ENCODE measurements around the gene CACNA1B.

CACNA1B gene

GRCh38 chr9:138053321-138053868 lies 175.8 kb downstream of the CACNA1B start:
- DNase-seq (ENCODE audit: low spot score): no peak

GRCh38 chr9:138053996-138054752 lies 176.6 kb downstream of the CACNA1B start:
- no peak for DNase-seq (ENCODE audit: low spot score)

GRCh38 chr9:138057726-138058125 lies 180.1 kb downstream of the CACNA1B start:
- DNase-seq (ENCODE audit: low spot score): no peak

GRCh38 chr9:138058181-138058580 lies 180.6 kb downstream of the CACNA1B start:
- no peak for DNase-seq (ENCODE audit: low spot score)

- DNase-seq (ENCODE audit: low spot score): no peak
Observed at GRCh38 chr9:138059196-138059595, 181.6 kb downstream of the CACNA1B start.

- no peak for DNase-seq (ENCODE audit: low spot score)
Observed at GRCh38 chr9:138060365-138060764, 182.8 kb downstream of the CACNA1B start.

- DNase-seq (ENCODE audit: low spot score): no peak
Observed at GRCh38 chr9:138060881-138061280, 183.3 kb downstream of the CACNA1B start.

- no peak for DNase-seq (ENCODE audit: low spot score)
Observed at GRCh38 chr9:138061631-138062030, 184.0 kb downstream of the CACNA1B start.

GRCh38 chr9:138062196-138062595 lies 184.6 kb downstream of the CACNA1B start:
- no peak for DNase-seq (ENCODE audit: low spot score)

GRCh38 chr9:138063033-138063432 lies 185.5 kb downstream of the CACNA1B start:
- no peak for DNase-seq (ENCODE audit: low spot score)

GRCh38 chr9:138063785-138064184 lies 186.2 kb downstream of the CACNA1B start:
- DNase-seq (ENCODE audit: low spot score): no peak

- DNase-seq (ENCODE audit: low spot score): no peak
Observed at GRCh38 chr9:138064547-138064946, 187.0 kb downstream of the CACNA1B start.

- no peak for DNase-seq (ENCODE audit: low spot score)
Observed at GRCh38 chr9:138065287-138065686, 187.7 kb downstream of the CACNA1B start.

- no peak for DNase-seq (ENCODE audit: low spot score)
Observed at GRCh38 chr9:138066049-138066448, 188.5 kb downstream of the CACNA1B start.

- no peak for DNase-seq (ENCODE audit: low spot score)
Observed at GRCh38 chr9:138067613-138068367, 190.2 kb downstream of the CACNA1B start.

GRCh38 chr9:138068601-138069035 lies 191.0 kb downstream of the CACNA1B start:
- DNase-seq (ENCODE audit: low spot score): no peak

GRCh38 chr9:138069731-138070456 lies 192.3 kb downstream of the CACNA1B start:
- DNase-seq (ENCODE audit: low spot score): no peak

GRCh38 chr9:138070815-138071214 lies 193.2 kb downstream of the CACNA1B start:
- no peak for DNase-seq (ENCODE audit: low spot score)

GRCh38 chr9:138071292-138071691 lies 193.7 kb downstream of the CACNA1B start:
- DNase-seq (ENCODE audit: low spot score): no peak

GRCh38 chr9:138071731-138072130 lies 194.1 kb downstream of the CACNA1B start:
- DNase-seq (ENCODE audit: low spot score): no peak

GRCh38 chr9:138072161-138072842 lies 194.7 kb downstream of the CACNA1B start:
- no peak for DNase-seq (ENCODE audit: low spot score)

GRCh38 chr9:138072897-138073296 lies 195.3 kb downstream of the CACNA1B start:
- DNase-seq (ENCODE audit: low spot score): no peak

Data from RKO (cell line).